Stimulated activated CD4-positive, alpha-beta T cell treated with anti-CD3 and anti-CD28 coated beads, Interleukin-4, amount 100 ng/mL, for 4 hours (primary cell): ENCODE measurements around the gene PIK3R1.

Experiments
- DNase-seq, 2 experiments: peaks; one replicate each; pipeline ENCODE4 v3.0.0-alpha.2; 2020

PIK3R1 gene

DNA sequence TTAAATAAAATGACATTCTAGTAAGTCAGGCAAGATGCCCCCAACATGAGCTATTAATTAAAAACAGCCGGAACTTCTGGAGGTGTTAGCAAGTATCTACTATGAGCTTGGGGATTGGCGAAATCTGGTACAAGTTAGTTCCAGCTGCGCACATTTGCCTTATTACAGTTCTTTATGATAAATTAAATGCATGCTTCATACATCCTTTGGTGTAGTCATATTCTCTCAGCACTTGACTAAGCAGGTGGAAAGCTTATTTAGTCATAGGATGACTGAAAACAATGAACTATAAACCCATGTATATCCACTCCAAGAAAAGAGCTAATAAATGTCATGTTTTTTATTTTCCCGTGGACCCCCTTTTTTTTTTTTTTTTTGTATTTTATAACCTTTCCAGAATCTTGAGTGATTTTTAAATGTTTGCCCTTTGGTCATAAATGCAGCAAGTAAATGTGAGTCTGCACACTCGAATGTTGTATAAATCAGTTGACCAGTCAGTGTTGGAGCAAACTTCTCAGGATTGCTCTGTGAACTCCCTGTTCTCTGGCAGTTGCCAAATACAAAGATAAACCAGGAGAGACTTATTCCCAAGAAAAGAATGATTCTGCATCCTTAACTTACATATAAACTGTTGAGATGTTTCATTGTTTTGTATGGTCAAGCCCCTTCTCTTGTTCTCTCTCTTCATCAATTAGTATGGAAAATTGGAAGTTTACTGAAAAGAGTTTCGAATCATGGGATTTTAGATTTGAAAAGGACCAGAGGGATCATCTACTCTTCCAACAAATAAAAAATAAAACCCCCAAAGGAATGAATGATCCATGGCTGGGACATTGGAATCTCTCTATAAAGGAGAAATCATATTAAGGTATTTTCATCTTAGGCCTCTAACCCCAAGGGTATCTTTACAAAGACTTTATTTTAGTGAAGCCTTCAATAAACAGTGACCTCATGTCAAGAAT, 38.3 kb downstream of the PIK3R1 start:
- DNase-seq, result no peak

DNA sequence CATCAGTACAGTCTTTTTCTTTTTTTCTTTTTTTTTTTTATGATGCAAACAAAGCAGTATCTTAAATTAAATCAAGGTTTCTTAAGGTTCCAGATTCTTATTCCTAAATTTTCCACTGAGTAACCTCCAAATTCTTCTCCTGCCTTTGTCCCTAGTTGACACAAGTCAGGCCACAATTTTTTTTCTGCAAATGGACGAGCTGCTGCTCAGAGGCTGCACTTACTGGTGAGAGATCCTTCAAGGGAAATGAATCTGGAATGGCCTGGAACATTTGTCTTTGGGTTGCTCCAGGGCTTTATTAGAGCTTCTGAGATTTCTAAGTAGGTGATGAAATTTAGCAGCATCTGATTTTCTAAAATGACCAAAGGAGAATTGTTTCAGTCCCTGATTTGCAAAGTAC, 39.3 kb downstream of the PIK3R1 start:
- DNase-seq, result no peak

DNA sequence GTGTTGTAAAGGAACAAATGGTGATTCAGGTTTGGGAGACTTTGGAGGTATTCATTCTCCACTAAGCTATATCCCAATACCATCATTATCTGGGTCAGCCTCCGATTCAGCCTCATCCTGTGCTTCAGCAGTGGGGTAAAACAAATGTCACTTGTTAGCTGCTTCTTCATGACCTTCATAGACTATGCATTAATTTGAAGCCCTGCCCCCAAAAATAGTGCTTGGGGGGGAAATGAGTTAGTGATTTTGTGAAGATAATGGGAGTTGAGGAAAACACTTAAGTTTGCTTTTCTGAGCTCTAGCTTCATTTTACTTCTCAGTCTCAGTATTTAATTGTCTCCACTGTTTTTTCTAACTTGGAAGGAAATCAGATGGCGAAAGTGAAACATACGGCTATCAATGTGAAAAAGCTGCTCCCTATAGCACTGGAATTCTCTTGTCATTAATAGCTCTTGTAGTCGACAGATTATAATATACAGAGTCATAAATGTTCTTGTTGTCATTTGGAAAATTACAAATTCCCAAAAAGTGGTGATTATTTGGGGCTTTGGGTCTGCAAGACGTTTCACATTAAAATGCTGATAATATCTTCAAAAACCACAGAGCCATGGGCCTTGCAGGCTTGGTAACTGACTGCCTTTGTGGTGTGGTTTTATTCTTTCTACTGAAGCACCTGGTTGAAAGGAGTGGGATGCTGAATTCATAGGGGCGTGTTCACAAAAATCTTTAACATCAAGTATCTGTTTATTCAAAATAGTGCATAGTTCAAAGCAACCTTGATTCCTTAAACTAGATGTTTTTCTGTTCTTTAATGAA, 40.0 kb downstream of the PIK3R1 start:
- DNase-seq, result peak in 1 of 2 experiments; percentile 28

DNA sequence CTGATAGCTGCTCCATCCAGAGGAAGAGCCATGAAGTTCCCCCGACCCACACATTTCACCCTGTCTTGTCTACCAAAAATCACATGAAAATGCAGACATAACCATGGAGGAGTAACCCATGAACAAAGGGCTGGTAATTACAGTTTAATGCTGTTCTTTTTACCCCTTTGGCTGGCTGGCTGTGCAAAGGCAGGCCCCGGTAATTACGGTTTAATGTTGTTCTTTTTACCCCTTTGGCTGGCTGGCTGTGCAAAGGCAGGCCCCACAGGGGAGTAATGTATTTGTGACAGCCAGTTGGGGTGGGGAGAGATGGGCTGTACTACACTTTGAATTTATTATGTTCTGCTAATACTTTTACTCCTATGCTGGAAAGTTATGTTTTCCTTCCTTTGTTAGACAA, 41.7 kb downstream of the PIK3R1 start:
- no peak for DNase-seq

DNA sequence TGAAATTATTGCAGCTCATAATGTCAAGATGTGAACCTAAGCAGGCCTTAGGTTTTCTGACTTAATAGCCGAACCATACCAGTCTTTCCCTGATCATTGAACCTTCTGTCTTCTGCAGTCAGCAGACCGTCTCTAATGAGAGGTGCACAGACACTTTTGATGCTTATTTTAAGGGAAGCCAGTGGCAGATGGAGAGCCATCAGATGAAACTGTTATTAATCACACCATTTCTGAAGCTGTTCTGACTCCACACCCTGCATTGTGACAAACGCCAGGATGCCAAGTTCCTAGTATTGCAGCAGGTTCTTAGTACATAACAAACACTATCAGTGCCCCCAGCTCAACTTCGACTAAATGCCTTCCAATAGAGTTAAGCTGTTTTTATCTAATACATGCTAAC, 43.0 kb downstream of the PIK3R1 start:
- no peak for DNase-seq

DNA sequence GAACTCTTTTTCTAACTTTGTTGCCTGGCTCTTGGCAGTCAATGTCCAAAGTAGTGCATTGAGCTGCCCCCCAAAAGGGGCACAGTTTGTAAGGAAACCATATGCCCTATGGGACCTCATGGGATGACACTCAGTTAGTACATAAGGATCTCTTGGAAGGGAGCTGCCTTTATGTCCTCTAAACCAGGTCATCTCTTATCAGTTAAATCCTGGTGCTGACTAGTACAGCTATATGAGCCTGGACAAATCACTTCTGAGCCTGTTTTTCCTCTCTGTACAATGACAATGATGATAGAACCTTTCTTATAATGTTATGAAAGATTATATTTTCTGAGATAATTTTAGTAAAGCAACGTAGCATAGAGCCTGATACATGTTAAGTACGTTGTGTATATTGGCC, 44.1 kb downstream of the PIK3R1 start:
- no peak for DNase-seq

DNA sequence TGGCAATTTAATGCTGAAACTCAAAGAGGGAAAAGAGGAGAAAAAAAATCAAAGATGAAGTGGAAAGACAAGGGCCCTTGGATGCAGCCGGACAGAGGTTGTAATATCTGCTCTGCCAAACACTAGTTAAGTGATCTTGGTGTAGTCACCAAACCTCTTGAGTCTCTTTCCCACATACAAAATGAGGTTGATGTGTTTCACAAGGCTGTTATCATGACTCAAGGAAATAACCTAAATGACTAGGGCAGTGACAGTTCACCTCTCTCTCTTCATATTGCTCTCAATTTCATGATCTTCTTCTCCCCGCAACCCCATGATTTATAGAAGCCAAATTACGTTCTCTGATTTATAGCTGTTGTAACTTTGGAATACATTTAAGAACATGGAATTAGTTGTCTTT, 44.9 kb downstream of the PIK3R1 start:
- no peak for DNase-seq

DNA sequence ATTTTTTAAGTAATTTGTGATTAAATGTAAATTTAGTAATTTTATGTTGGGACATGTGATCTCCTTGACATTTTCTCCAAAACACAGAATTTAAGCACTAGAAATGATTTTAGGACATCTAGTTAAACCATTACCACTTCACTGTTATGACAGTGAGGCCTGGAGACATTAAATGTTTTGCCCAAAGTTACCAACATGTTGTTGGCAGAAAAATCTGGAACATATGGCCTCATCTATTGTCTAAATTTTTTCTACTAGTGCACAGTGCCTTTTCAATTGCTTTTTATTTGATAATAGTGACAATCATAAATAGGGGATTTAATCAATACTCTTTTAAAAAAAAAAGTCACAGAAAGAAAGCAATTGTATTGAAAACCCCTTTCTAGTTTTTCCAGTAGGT, 45.6 kb downstream of the PIK3R1 start:
- DNase-seq, result no peak

DNA sequence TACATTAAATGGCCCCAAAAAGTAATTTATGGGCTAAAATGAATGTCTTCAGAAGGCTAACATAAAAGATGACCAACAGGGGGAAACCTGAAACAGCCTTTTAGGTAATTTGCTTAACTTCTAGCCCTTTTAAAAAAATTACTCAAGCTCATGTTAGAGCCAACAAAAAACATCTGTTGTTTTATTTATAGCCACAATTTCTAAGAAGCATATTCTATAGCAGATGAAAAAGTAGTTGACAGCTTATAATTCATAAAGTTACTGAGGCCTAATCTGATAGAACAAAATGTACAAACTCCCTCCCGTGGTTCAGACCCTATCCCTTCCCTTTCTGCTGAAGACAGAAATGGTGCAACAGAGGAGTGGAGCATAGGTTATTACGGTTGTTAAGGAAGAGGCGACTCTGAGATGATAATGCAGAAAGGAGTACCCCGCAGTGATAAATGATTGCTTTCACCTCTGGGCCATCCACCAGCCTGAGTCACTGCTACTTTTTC, 46.1 kb downstream of the PIK3R1 start:
- DNase-seq, result no peak

DNA sequence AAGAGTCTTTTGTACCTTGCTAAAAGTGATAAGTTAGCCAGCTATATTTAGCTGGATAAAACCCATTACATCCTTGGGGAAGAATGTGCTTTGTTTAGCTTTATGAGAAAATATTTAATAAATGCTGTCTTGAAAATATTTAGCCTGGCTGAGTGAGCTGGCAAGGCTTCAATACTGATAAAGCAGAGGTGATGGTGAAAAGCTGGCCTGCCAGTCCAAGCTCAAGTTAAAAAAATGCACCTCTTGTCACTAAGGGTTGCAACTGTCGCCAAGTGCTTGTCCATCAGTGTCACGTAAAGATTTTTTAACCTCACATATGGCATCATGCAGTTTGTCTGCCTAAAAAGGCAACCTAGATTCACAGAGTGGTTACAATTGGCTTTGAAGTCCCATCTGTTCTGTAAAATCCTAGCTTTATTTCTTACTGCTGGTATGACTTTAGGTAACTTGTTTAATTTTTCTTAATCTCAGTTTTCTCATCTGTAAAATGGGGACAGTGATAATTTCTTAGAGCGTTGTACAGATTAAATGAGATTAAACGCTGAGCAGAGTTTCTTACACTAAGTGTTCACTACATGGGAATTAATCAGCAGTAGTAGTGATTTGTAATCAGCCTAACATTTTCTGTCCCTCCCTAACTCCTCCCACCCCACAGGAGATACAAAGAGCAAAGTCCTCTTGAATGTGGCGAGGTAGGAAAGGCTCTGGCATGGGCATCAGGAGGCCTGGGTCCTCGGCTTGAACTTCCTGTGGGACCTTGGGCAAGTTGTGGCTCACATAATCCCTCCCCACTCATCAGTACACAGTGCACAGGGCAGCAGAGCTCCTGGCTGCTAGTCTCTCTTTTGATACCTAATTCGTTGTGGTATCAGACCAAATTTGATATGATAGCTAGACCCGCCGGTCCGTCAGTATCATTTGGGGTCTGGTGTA, 48.7 kb downstream of the PIK3R1 start:
- DNase-seq, result no peak

DNA sequence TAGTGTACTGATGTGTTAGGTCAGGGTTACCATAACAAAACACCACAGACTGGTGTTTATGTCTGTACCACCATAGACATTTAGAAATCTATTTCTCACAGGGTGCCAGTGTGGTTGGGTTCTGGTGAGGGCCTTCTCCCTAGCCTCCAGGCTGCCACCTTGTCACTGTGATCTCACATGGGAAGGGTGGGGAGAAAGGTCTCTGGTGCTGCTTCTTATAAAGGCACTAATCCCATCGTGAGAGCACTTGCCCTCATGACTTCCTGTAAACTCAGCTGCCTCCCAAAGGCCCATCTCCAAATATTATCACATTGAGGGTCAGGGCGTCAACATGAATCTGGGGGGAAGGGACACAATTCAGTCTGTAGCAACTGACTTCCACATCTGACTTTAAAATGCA, 49.8 kb downstream of the PIK3R1 start:
- no peak for DNase-seq

DNA sequence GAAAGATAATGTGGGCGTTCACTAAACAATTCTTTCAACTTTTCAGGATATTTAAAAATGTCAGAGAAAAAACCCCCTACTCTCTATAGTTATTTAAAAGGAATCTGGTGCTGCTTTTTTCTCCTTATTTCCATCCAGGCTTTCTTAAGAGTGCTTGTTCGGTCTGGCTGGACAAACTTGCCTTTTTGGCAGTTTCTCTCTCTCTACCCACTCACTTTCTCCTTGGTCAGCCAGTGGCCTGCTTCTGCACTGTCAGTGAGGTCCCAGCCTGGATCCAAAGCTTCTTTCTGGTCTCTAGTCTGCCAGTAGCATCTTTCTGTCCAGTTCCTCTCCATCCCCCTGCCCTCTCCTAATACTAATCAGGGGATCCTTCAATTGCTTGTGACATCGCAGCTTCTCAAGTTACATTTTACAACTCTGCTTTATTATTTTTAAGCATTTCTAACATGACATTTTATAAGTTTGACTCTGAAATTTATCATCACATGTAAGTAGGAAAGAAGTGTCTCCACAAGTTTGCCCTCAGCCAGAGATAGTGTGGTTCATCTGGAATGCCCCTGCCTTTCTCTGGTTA, 50.4 kb downstream of the PIK3R1 start:
- DNase-seq, result no peak

DNA sequence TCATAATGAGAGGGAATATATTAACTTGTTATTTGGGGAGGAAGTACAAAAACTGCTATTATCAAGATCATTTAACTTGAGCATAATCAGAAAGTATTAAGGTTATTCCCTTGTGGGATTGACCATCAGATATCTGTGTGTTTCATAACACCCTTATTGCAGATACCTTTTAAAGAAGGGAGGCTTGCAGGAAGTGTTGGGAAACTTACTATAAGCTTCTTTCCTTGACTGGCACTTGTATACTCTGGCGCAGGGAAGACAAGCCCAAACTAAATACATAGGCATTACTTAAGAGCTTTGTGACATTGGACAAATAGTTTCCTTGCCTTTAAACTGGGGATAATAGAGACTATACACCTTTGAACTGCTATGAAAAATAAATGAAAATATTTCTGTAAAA, 50.9 kb downstream of the PIK3R1 start:
- no peak for DNase-seq

DNA sequence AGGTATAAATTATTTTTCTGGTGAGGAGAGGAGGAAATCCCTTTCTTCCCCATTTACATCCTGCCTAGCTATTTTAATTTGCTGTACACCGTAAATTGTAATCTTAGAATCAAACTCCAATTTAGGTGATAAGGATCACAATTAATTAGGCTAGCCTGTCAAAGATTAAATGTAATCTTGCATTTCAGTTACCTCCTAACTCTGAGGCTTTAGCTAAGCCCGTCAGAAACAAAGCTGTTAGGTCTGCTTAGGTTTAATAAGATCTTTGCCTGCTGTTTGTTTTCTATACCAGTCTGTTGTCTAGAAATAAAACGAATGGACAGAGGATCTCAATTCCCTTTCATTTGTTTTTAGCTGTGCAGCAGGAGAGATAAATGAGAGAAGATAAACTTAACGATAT, 51.5 kb downstream of the PIK3R1 start:
- no peak for DNase-seq

DNA sequence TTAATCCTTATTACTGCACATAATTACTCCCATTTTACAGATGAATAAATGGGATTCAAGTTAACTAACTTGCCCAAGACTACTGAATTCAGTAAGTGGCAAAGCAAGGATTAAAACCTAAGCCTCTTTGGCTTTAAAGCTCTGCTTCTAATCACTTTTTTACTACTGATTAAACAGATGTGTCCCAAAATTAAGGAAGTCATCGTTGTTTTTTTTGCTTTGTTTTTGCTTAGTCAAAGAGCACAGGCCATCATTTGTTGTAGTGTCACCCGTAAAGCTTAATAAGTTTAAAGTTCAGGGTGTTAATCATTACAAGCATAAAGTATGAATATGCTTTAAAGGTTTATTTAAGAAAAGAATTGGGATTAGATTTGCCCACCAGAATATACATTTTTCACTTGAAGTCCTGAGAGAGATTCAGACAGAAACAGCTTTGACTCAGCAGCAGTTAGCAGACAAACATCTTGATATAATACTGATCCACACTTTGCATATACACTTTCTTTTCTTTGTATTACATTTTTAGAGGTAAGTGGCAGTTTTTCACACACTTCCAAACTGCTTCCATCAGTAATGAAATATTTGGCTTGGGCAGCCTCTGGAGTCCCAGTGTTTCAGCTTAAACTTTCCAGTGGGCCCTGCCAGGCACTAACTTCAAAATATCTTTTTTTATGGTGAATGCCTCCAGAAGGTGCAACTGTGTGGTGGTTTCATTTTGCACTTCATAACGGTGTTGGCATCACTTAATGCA, 52.7 kb downstream of the PIK3R1 start:
- DNase-seq, result no peak

DNA sequence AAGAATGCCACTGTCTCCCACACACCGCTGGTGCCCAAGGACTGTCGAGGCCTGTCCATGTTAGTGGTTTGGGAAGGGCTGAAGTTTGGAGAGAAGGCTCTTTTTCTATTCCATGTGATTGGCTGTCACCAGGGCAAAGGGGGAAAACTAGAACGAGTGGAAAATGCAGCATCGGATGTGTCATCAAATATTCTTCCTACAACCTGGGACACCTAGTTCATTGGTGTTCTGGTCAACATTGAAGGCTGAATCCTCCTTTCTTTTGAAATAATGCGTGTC, 53.2 kb downstream of the PIK3R1 start:
- no peak for DNase-seq

DNA sequence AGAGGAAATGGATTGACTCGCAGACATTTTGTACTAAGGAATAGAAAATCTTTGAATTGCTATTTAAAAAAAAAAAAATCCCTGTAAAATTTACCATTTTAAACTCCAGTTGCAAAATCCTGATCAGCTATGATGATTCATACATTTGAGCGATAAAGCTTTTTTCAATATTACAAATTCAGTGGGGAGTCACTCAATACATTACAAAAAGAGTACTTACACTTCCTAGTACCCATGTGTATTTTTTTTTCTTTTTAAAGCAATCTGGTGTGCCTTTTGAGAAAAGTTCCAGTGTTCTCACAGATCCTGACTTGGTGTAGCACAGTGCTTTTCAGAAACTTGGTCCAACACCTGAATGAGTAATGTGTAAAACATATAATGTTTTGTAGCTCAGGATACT, 54.3 kb downstream of the PIK3R1 start:
- no peak for DNase-seq

DNA sequence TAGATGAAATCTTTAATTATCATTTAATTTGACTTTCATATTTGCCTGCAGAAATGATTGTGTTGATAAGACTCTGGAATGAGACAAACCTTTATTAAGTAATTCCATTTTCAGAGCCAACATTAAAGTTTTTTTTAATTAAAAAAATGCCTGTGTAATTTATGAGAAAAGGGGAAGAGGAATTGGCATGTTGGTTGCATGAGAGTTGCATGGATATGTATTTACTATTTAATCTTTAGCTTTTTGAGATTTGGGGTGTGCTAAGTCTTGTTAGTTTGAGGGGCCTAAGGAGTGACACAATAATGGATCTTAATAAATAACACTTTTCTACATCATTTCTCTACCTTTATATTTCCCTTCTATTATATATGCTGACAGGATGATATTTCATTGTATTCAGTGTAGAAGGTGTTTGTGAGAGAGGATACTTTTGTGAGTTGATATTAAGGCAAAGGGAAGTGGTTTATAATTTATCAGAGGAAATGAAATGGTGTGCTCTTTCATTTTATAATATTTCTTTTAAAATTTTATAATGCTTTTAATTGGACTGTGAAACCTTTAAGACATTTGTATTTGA, 54.9 kb downstream of the PIK3R1 start:
- no peak for DNase-seq

DNA sequence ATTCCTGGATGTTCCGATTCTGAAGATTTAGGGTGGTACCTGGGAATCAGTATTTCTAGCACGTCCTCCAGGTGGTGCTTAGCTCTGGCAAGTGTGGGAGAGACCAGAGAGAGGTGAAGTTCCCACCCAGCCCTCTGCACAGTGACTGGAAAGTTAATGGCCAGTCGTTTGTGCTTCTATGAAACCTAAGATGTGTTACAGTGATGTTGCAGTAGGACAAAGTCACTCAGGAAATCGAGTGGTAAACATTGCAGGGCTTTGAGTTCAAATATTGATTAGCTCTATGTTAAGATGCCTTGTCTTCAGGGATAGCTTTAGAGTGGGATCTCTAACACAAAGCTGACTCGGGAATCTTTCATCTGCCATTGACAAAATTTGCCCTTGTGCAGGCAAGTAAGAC, 55.6 kb downstream of the PIK3R1 start:
- no peak for DNase-seq

DNA sequence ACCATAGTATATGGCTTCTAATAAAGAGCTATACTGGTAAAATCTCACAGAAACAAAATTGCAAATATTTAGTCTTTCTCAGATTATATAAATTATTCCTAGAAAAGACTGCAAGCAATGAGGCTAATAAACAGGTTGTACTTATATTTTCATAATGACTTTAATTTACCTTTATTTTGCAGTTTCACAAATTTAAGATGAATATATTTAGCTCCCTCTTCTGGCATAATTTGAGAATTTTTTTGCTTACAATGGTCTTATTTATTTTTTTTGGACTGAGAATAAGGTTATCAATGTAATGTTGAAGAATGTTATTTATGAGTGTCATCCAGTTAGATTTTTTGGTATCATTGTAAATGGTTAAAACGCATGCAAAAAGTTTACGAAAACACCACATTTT, 56.7 kb downstream of the PIK3R1 start:
- no peak for DNase-seq

DNA sequence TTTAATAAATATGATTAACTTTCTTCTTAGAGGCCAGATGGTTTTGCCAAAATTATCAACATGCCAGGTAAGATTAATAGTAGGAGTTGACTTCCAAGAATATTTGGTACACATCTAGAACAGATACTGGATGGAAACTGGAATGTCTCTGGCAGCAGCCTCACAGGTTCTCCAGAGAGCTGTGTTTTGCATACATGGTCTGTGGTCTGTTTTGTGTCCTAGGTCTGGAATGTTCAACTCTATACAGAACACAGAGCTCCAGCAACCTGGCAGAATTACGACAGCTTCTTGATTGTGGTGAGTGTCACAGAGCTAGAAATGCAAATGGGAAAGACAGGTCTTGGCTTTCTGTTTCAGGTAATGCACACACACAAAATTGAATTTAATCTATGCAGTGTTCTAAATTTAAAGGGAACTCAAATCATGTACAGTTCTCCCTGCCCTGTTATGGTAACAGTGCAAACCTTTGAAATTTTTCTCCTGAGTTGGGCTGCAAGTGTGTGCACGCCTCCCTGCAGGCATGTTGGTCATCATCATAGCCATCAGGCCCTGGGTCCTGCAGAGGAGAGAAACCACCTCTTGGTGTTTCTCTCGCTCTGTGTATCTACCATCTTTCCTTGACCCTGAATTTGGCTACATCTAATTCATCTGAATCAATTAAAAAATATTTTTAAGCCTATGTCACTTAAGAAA, 58.3 kb downstream of the PIK3R1 start:
- DNase-seq, result no peak
